Natural killer cell (primary cell): ENCODE measurements around the gene LARP1. TPM values are rescaled to one million over a fixed set of nuclear protein-coding genes. Genes with fewer than 3 reads are reported as not detected.
A peak's percentile ranks its signal among the peaks of the same experiment; 100 is the strongest.

Experiments used
- ATAC-seq, 3 donors: fragments of 150-1000 bp in 2 of 3; fragments of 200-7000 bp in 1 of 3; cut with Tn5 transposase; 1 replicate in 1 of 3; 2 replicates in 2 of 3; pipeline ENCODE4 v1.10.0; 2021; ENCODE audit warnings: mild to moderate bottlenecking in 2 of 3, moderate library complexity in 2 of 3
- DNase-seq, 2 donors: peaks; one replicate each; pipeline versions ENCODE4 v3.0.0 to v3.0.0-alpha.2; 2013 to 2021; ENCODE audit warnings: mixed read lengths in 1 of 2
- H3K27ac ChIP-seq: one replicate; pipeline ENCODE4 v1.5.1; 2013; ENCODE audit warnings: mild to moderate bottlenecking, low read length
- H3K27me3 ChIP-seq: one replicate; pipeline ENCODE4 v1.6.1; 2013; ENCODE audit warnings: low read length; ENCODE audit not compliant: control insufficient read depth, insufficient read depth
- H3K36me3 ChIP-seq: one replicate; pipeline ENCODE4 v1.6.1; 2013; ENCODE audit warnings: low read length; ENCODE audit not compliant: control insufficient read depth, insufficient read depth
- H3K4me1 ChIP-seq: one replicate; pipeline ENCODE4 v1.6.1; 2013; ENCODE audit warnings: low read length; ENCODE audit not compliant: control insufficient read depth, insufficient read depth
- H3K4me3 ChIP-seq: one replicate; pipeline ENCODE4 v1.5.1; 2013; ENCODE audit warnings: low read length
- H3K9me3 ChIP-seq: one replicate; pipeline ENCODE4 v1.6.1; 2013; ENCODE audit warnings: low read length; ENCODE audit not compliant: control insufficient read depth, insufficient read depth
- H3K27ac Mint-ChIP-seq, 2 donors: one replicate each; pipeline ENCODE4 v1.8.0; 2022; ENCODE audit warnings: mild to moderate bottlenecking in 2 of 2, mixed read lengths in 2 of 2, moderate library complexity in 1 of 2
- H3K27me3 Mint-ChIP-seq, 2 donors: one replicate each; pipeline ENCODE4 v1.8.0; 2022; ENCODE audit warnings: low read depth in 2 of 2, mixed read lengths in 2 of 2
- H3K36me3 Mint-ChIP-seq: one replicate; pipeline ENCODE4 v1.8.0; 2022; ENCODE audit warnings: mixed read lengths
- H3K4me1 Mint-ChIP-seq, 2 donors: one replicate each; pipeline ENCODE4 v1.8.0; 2022; ENCODE audit warnings: mixed read lengths in 2 of 2
- H3K4me3 Mint-ChIP-seq: one replicate; pipeline ENCODE4 v1.8.0; 2022; ENCODE audit warnings: mild to moderate bottlenecking, moderate library complexity, mixed read lengths
- H3K9me3 Mint-ChIP-seq, 2 donors: one replicate each; pipeline ENCODE4 v1.8.0; 2022; ENCODE audit warnings: mixed read lengths in 2 of 2
- WGBS: methylation state at CpG from one replicate; pipeline ENCODE4 v1.1.7; 2013; ENCODE audit warnings: missing lambda C conversion rate; ENCODE audit not compliant: insufficient coverage; 5-methylcytosine and 5-hydroxymethylcytosine counted together
- intact Hi-C: fragments of 100-400 bp; cut with micrococcal nuclease; formaldehyde crosslinking; loops from one replicate; pipeline ENCODE4 v1.14.2; 2022
- total RNA-seq, 4 donors: library from RNA; stranded (reverse); fragments of 120-200 nt in 1 of 4; gene quantifications; one replicate each; pipeline versions ENCODE4 v1.2.3 to v1.2.4, GENCODE V29; 2013 to 2022
- TF ChIP-seq, protein P1 (sequence below): fragments of 200-600 bp; IDR thresholded peaks from one replicate; pipeline ENCODE4 v1.8.0; 2022; ENCODE audit warnings: antibody characterized with exemption

Gene LARP1
- total RNA-seq, 3 donors from 2014 or later (not counting 1 experiment from before 2014, with no cell fraction given), result 103 to 117 (median 112) TPM

DNA sequence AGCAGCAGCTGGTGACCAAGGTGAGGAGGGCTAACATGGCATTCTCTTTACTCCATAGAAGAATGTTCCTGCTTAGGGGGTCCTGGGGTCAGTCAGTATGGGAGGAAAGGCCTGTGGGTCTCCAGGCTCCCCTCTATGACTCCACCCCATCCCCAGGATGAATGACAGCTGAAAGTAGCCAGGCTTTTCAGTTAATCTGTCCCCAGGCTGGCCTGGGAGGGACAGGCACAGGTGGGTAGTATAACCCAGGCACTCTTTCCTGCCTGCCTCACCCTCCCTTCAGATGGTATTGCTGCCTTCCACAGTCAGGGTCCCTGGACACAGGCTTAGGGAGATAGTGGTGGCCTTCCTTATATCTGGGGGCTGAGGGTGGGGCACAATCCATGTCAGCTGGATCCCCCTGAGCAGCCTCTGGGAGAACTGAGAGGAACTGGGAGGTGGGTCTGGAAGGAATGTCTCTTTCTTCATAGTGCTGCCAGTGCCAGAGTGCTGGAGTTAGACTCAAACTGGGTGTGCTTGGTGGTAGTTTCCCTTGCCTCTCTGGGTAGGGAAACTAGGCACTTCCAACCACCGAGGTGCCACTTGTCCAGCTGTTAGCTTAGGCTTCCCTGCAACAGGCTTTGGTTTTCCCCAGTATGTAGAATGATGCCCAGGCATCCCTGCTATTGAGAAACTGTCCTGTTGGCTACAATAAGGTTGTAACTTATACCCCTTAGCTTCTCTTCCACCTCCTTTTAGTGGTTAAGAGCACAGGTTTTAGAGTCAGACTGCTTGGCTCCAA, 27.8 kb downstream of the LARP1 start:
- Mint-ChIP-seq H3K36me3 (no peaks in the 10 kb centered on the region), H3K27me3 (no peaks in the 10 kb centered on the region), H3K4me3 (no peak overlapping the region), H3K9me3 (no peaks in the 10 kb centered on the region), H3K4me1 (peaks cover 59 to 73% of the 10 kb centered on the region in 2 donors), H3K27ac (peak overlapping the region; percentile 63 to 78)
- no peak for ATAC-seq
- no peak overlapping the region for H3K27ac ChIP-seq
- no peak overlapping the region for H3K4me3 ChIP-seq
- no peaks in the 10 kb centered on the region for H3K36me3 ChIP-seq
- H3K4me1 ChIP-seq, result peaks cover 45% of the 10 kb centered on the region
- intact Hi-C loops, result no loop called here
- TF ChIP-seq, protein P1, sequence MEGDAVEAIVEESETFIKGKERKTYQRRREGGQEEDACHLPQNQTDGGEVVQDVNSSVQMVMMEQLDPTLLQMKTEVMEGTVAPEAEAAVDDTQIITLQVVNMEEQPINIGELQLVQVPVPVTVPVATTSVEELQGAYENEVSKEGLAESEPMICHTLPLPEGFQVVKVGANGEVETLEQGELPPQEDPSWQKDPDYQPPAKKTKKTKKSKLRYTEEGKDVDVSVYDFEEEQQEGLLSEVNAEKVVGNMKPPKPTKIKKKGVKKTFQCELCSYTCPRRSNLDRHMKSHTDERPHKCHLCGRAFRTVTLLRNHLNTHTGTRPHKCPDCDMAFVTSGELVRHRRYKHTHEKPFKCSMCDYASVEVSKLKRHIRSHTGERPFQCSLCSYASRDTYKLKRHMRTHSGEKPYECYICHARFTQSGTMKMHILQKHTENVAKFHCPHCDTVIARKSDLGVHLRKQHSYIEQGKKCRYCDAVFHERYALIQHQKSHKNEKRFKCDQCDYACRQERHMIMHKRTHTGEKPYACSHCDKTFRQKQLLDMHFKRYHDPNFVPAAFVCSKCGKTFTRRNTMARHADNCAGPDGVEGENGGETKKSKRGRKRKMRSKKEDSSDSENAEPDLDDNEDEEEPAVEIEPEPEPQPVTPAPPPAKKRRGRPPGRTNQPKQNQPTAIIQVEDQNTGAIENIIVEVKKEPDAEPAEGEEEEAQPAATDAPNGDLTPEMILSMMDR, result no peak
- H3K9me3 ChIP-seq, result no peaks in the 10 kb centered on the region
- no peak for DNase-seq
- no peaks in the 10 kb centered on the region for H3K27me3 ChIP-seq
- 84% methylated on average over 1 of the region's 1 CpG for WGBS

DNA sequence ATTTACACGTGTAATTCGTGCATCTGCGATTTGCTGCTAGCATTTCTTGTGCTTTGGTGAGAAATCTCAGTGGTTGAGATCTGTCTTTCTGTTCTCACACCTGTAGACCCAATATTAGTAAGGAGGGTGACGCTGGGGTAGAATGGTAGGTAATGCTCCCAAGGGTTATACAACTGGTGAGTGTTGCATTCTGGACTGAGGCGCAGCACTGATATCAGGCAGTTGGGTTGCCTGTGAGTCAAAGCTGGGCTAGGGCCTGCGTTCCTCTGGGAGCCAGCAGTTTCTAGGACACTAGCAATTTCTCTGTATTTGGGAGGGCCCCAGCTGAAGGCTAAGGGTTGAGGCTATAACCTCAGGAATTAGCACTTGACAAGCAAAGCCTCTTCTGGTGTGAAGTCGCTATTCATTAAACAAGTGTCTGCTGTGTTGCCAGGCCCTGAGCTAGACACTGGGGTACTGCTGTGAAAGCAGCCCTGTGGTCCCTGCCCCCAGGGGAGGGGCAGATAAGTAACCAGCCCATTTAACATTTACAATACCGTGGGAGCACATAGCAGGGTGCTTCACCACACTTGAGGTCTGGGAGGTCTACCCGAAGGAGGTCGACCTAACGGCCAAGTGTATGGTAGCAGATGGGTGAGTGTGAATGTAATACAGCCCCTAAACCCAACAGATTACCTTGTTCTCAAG, 28.7 kb downstream of the LARP1 start:
- intact Hi-C loops, result no loop called here
- TF ChIP-seq, protein P1, result no peak
- no peak overlapping the region for H3K27ac ChIP-seq
- peaks cover 50% of the 10 kb centered on the region for H3K4me1 ChIP-seq
- no peaks in the 10 kb centered on the region for H3K27me3 ChIP-seq
- ATAC-seq, result peak; percentile 63 to 82 (median 77)
- no peaks in the 10 kb centered on the region for H3K9me3 ChIP-seq
- Mint-ChIP-seq H3K27me3 (no peaks in the 10 kb centered on the region), H3K4me1 (peaks cover 67 to 80% of the 10 kb centered on the region in 2 donors), H3K9me3 (no peaks in the 10 kb centered on the region), H3K36me3 (no peaks in the 10 kb centered on the region), H3K4me3 (no peak overlapping the region), H3K27ac (peak overlapping the region; percentile 63 to 78)
- DNase-seq, result no peak
- no peaks in the 10 kb centered on the region for H3K36me3 ChIP-seq
- 58% methylated on average over 5 of the region's 11 CpGs for WGBS
- H3K4me3 ChIP-seq, result no peak overlapping the region

DNA sequence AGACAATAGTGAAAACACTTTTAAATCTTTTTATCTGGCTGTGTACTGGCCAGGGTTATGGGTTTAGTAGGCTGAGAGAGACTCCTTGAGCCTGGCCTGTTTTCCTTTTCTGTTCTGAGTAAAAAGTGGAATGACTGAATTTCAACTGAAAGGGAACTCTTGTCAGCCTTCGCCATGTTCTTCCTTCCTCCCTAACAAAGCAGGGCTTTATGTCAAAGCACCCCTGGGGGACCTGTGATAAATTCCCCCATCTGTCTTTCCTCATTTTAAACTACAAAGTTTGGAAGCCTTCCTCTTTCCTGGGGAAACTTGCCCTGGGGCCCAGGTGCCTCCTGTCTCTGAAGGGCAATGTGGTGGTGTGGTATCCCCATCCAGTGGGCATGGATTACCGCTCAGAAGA, 29.7 kb downstream of the LARP1 start:
- peaks cover 47% of the 10 kb centered on the region for H3K4me1 ChIP-seq
- no peak overlapping the region for H3K4me3 ChIP-seq
- WGBS, result 91% methylated on average over 2 of the region's 2 CpGs
- Mint-ChIP-seq H3K4me1 (peaks cover 67 to 77% of the 10 kb centered on the region in 2 donors), H3K4me3 (peak overlapping the region; percentile 33), H3K27ac (peak overlapping the region; percentile 63 to 78), H3K27me3 (no peaks in the 10 kb centered on the region), H3K9me3 (no peaks in the 10 kb centered on the region), H3K36me3 (no peaks in the 10 kb centered on the region)
- ATAC-seq (no peak), DNase-seq (no peak)
- H3K27ac ChIP-seq, result no peak overlapping the region
- TF ChIP-seq, protein P1, result no peak
- H3K27me3 ChIP-seq, result no peaks in the 10 kb centered on the region
- intact Hi-C loops, result no loop called here
- H3K9me3 ChIP-seq, result no peaks in the 10 kb centered on the region
- no peaks in the 10 kb centered on the region for H3K36me3 ChIP-seq
